DMS79 (cell line): ENCODE data around the gene VPS26C.

Experiments used
- DNase-seq: peaks from one replicate; lab custom pipeline; 2025; lab: John Stamatoyannopoulos, UW

Gene VPS26C

GRCh38 chr21:37264808-37265207 is 2.3 kb downstream of the VPS26C start:
- no peak for DNase-seq

DNA sequence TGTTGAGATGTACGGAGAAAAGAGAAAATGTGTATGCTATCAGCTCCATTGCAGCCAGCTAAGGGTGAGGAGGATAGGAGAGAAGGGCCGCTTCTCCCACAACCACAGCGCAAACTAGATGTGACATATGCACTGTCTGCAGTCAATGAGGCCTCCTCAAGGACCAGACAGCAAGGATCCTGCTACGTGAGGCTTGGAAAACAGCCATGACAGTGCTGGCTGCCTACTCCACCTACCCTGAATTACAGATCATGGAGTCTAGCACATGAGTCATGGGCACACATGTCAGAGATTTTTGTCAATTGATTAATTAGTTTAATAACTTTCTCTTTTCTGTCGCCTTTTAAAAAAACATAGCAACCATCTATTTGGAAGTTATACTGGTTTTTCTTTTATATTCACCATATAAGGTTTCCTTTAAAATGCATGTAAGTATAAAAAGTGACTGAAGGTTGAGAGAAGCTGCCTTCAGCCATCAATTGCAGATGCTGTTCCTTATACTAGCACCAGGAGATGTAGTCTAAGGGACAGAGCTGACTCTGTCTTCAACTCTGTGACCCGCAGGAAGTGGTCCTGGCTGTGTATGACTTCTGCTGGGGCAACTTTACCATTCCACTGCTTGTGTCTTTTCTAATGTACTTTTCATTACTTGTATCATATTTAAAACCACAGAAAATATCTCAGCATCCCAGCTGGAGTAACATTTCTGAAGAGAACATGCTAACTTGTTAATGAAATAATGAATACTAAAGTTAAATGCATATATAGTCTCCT is 3.1 kb downstream of the VPS26C start:
- no peak for DNase-seq

- no peak for DNase-seq
Observed at GRCh38 chr21:37259426-37259825, 7.7 kb downstream of the VPS26C start.

GRCh38 chr21:37257967-37258877 is 8.9 kb downstream of the VPS26C start:
- DNase-seq, result peak; percentile 83

DNA sequence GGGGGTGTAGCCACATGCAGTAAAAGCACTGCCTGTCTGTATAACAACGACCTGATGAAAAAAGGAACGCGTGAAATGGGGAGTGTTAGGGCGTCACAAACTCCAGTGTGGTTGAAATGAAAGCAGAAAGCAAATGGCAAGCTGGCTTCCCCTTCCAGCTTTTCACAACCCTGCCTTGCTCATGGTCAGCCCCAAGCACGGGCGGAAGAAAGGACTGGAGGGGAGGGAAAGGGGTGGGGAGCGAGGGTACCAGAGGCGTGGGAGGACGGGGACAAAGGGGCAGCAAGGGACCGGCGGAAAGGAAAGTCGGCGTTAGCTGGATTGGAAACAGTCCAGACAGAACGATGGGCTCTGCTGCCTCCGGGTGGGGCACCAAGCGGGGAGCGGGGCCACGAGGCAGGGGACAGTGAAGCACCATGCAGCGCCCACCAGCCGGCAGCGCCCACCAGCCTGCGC is 9.6 kb downstream of the VPS26C start:
- no peak for DNase-seq

- DNase-seq, result no peak
Observed at GRCh38 chr21:37253991-37254390, 13.1 kb downstream of the VPS26C start.

- no peak for DNase-seq
Observed at GRCh38 chr21:37251294-37251634, 15.9 kb downstream of the VPS26C start.

GRCh38 chr21:37249112-37249904 is 17.8 kb downstream of the VPS26C start:
- no peak for DNase-seq

DNA sequence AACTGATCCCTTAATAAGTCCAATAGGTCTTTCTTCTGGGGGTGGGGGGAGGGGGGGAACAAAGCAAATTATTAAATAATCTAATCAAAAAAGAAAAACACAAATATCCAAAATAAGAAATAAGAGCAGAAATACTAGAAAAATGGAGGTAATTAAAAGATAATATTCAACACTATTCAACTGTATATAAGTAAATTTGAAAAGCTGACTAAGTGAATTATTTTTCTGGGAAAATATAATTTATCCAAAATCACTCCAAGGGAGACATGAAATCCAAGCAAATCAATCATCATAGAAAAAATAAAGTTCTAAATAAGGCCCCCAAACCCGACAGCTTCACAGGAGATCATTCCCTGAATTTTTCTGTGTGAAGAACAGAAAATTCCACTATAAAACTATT is 18.8 kb downstream of the VPS26C start:
- no peak for DNase-seq

DNA sequence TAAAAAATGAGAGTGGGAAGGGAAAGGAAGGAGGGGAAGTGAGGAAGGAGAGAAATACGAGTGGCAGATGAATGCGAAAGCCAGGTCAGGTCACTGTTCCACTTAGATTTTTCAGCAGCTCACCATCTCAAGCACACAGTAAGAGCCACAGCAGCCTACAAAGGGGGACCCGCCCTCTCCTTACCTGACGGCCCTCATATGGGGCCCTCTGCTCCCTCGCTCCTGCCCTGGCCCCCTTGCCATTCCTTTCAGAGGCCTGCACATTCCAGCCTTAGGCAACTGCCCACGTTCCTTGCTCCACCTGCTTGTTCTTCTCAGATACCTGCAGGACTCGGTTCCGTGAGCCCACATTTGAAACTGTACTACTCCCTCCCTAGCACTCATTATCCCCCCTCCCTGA is 22.0 kb downstream of the VPS26C start:
- no peak for DNase-seq

DNA sequence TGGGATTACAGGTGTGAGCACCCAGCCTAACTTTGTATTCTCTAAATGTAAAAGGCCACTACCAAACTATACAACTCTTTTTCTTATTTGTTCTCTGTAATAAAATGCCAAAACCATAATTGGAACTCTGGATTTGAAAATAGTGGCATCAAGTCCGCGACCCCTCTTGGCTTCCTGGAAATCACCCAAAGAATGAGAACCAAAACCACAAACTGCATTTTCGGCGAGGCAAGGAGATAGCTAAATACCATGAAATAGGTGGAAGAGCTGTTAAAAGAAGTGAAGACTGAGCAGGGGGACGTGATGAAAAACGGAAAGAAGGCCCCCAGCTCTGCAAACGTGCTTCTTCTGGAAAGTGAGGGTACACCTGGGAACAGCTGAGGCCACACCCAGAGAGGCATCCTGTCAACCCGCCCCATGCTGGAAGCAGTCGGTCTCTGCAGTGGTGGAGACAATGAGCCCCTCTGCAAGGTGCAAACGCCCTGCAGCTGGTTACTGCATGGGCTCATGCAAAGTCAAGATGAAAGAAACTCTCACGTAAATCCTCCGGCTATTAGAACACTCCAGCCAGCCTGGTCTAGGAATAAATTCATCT is 22.5 kb downstream of the VPS26C start:
- DNase-seq, result peak; percentile 49

DNA sequence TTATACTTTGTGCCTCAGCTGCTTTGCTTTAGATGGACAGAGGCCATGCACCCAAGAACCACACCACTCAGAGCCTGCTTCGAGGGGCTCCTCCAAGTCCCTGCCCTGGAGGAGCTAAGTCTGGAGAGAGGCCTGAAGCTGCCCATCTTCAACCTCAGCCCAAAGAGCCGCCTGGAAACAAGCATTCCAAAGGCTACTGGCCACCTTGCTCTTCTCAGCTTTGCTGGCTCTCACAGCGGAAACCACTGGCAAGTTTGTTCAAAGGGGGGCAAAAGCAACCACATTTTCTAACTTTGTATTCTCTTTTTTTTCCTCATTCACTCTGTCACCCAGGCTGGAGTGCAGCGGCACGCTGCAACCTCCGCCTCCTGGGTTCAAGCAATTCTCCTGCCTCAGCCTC is 23.2 kb downstream of the VPS26C start:
- DNase-seq, result no peak

DNA sequence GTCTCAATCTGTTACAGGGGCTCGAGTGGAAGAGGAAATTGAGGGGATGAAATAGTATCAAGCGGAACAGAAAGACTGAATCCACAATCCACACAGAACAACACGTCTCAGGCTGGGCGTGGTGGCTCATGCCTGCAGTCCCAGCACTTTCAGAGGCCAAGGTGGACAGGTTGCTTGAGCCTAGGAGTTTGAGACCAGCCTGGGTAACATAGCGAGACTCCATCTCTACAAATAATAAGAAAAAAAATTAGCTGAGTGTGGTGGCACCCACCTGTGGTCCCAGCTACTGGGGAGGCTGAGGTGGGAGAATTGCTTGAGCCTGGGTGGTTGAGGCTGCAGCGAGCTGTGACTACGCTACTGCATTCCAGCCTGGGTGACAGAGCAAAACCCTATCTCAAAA is 25.7 kb downstream of the VPS26C start:
- DNase-seq, result no peak

DNA sequence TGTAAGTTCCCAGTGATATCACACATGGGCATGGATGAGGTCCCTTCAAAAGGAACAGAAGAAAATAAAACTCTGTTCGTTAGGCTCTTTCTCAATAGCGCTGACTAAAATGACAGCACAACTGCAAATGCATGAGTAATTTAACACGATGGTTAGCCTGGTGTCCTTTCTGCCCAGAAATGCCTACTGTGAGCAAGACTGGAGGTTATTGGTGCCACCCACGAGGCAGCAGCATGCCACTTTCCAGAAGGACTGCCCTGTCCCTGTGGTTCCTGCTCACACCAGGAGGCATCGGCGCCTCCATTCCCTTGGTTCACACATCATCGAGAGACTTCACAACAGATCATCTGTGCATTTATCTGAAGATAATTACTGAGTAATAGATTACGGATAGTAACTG is 26.2 kb downstream of the VPS26C start:
- DNase-seq, result no peak

DNA sequence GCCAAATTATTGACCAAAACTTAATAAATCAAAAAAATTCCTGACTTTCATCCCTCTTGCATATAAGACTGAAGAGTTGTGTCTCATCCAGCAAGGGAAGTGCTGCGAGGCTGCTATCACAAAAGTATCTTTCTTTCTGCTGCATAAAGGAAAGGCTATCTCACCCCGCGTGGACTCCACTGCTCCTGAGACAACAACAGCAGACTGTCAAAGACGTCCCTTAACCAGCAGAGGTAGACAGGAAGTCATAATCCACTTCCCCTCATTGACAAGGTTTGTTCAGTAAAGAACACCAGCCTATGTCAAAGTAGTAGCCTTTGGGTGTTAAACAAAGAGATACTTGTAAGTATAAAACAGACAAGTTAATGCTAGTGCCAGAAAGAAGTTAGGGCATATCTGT is 29.4 kb downstream of the VPS26C start:
- no peak for DNase-seq

- no peak for DNase-seq
Observed at GRCh38 chr21:37237346-37237745, 29.8 kb downstream of the VPS26C start.

DNA sequence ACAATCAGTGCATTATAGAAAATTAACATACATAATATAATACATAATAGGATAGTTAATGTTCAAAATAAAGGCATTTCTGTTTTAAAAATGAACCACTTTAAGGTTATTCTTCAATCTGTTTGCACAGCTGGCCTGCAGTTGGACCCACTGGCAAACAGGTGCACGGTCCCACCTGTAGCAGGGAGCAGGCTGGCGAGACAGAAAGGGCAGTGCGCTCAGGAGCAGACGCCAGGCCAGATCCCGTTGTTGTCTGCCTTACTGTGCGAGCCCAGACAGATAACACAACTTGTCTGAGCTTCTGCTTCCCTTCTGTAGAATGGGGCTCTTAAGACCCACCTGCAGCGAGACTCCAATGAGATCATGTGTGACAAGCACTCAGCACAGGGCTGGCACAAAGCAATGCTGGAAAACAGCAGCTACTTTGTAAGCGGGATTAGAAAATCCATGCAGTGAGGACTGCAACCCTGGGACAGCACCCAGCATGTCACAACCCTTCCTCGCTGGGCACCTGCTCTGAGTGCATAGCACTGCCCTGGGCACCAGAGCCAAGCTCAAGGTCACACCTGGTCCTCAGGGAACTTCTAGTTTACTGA is 33.5 kb downstream of the VPS26C start:
- no peak for DNase-seq

GRCh38 chr21:37232274-37233018 is 34.7 kb downstream of the VPS26C start:
- DNase-seq, result no peak

DNA sequence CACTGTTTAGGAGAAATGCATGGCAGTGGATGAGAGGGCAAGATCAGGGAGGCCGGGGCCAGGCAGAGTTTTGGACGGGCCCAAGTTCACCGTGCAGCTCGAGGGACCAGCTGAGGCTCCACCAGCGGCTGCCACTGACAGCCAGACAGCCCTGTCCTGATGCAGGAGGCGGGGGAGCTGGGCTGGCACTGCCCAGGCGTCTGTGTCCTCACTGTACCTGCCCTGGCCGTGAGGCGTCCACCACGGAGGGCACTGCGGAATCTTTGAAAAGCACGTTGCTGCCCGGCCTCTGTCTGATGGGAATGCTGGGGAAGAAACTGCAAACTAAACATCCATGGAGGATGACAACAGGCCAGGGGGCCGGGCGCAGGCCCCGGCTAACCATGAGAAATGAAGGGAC is 35.5 kb downstream of the VPS26C start:
- no peak for DNase-seq

DNA sequence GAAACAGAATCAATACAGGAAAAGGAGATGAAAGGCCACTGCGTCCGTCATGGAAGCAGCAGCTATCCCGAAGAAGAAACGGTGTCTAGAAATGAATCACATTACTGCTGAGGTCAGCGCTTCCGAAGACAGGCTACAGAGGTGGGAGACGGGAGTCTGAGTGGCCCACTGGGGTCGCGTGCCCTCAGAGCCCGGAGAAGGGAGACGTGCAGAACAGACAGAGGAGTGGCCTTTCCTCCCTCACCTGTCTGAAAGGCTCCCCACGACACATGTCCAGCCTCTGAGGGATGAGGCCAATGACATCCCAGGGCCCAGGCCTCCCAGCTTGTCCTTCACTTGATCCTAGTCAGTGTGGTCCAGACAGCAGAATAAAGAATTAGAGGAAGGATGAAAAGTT is 35.9 kb downstream of the VPS26C start:
- no peak for DNase-seq
